Measurements from ENCODE around the gene SIPA1. TPM values are rescaled to one million over a fixed set of nuclear protein-coding genes. Genes with fewer than 3 reads are reported as not detected.

Gene SIPA1
- total RNA-seq, 2 experiments from 2014 or later: 141 to 143 TPM

- ChIA-PET CTCF (interaction anchor here (0.7 to 1.7 kb wide), 2 partner anchors 8 to 1641 kb away, joined by 3 to 6 read pairs; no protein-coding TSS in a partner anchor), POLR2A (no interaction called here)
These were observed 59.1 kb downstream of the SIPA1 start for GRCh38 chr11:65696802-65697552.

GRCh38 chr11:65698205-65698604, 60.3 kb downstream of the SIPA1 start:
- CTCF ChIA-PET: interaction anchor here (0.6 kb wide), 1 partner anchor 1483 kb away, joined by 4 read pairs; no protein-coding TSS in a partner anchor

GRCh38 chr11:65699306-65699705, 61.4 kb downstream of the SIPA1 start:
- CTCF ChIA-PET: interaction anchor here (0.5 kb wide), 1 partner anchor 12 kb away, joined by 3 read pairs; no protein-coding TSS in a partner anchor
- POLR2A ChIA-PET: no interaction called here

More at GRCh38 chr11:65698205-65698604, 60.3 kb downstream of the SIPA1 start:
- POLR2A ChIA-PET: no interaction called here

GRCh38 chr11:65700399-65700798, 62.5 kb downstream of the SIPA1 start:
- ChIA-PET CTCF (no interaction called here), POLR2A (no interaction called here)

Other genes with a start within 250 kb of the SIPA1 start
- gene NEAT1, start 215.3 kb upstream of the SIPA1 start, total RNA-seq: 100 to 1,000 TPM; 282 to 294 TPM
- 1,000 to 10,000 TPM; 3,032 to 3,074 TPM for gene MALAT1, start 139.1 kb upstream of the SIPA1 start, total RNA-seq
- gene SCYL1, start 113.0 kb upstream of the SIPA1 start, total RNA-seq: 10 to 100 TPM; 83.7 to 87.8 TPM
- gene LTBP3, start 79.7 kb upstream of the SIPA1 start, total RNA-seq: 10 to 100 TPM; 35.5 to 36.3 TPM
- 10 to 100 TPM; 76.7 to 78.2 TPM for gene ZNRD2, start 67.6 kb upstream of the SIPA1 start, total RNA-seq
- gene FAM89B, start 65.6 kb upstream of the SIPA1 start, total RNA-seq: 10 to 100 TPM; 30.3 to 31.1 TPM
- 100 to 1,000 TPM; 115 to 120 TPM for gene EHBP1L1, start 62.0 kb upstream of the SIPA1 start, total RNA-seq
- under 1 TPM; 0.34 to 0.46 TPM for gene KCNK7, start 42.3 kb upstream of the SIPA1 start, total RNA-seq
- 10 to 100 TPM; 64.8 to 65.9 TPM for gene MAP3K11, start 23.9 kb upstream of the SIPA1 start, total RNA-seq
- gene PCNX3, start 22.3 kb upstream of the SIPA1 start, total RNA-seq: 10 to 100 TPM; 41.0 to 46.6 TPM
- gene RELA, start 24.8 kb downstream of the SIPA1 start, total RNA-seq: 10 to 100 TPM; 78.9 to 80.2 TPM
- gene KAT5, start 74.2 kb downstream of the SIPA1 start, total RNA-seq: 10 to 100 TPM; 64.8 to 72.7 TPM
- gene RNASEH2C, start 82.7 kb downstream of the SIPA1 start, total RNA-seq: 100 to 1,000 TPM; 116 to 130 TPM
- 10 to 100 TPM; 19.1 to 19.7 TPM for gene AP5B1, start 142.9 kb downstream of the SIPA1 start, total RNA-seq
- gene OVOL1, start 149.0 kb downstream of the SIPA1 start, total RNA-seq: not detected
- gene SNX32, start 195.9 kb downstream of the SIPA1 start, total RNA-seq: 1 to 10 TPM; 3.0 to 3.3 TPM
- 1,000 to 10,000 TPM; 1,167 to 1,207 TPM for gene CFL1, start 220.1 kb downstream of the SIPA1 start, total RNA-seq
- 10 to 100 TPM; 82.0 to 82.9 TPM for gene MUS81, start 222.3 kb downstream of the SIPA1 start, total RNA-seq
- gene EFEMP2, start 234.7 kb downstream of the SIPA1 start, total RNA-seq: 1 to 10 TPM; 3.7 to 5.7 TPM
- 10 to 100 TPM; 48.9 to 51.7 TPM for gene CTSW, start 241.7 kb downstream of the SIPA1 start, total RNA-seq